Ecto neural progenitor cell (in vitro differentiated cells): Measurements from ENCODE around the gene EFTUD2.
"Not testable (repeated sequence)": the region's sequence is repeated elsewhere in the genome, so short reads cannot be mapped to it uniquely, and the experiment has no call there.

ENCODE experiments used
- DNase-seq: peaks from one replicate; pipeline ENCODE4 v3.0.0-alpha.2; 2018; ENCODE audit warnings: low spot score

Gene EFTUD2

GRCh38 chr17:44808656-44809388, 90.4 kb downstream of the EFTUD2 start:
- not testable (repeated sequence) for DNase-seq

GRCh38 chr17:44808156-44808555, 91.1 kb downstream of the EFTUD2 start:
- DNase-seq = no peak

- no peak for DNase-seq
These were observed 91.5 kb downstream of the EFTUD2 start for GRCh38 chr17:44807817-44808155.

- no peak for DNase-seq
These were observed 92.0 kb downstream of the EFTUD2 start for GRCh38 chr17:44807093-44807816.

GRCh38 chr17:44804302-44805089, 94.7 kb downstream of the EFTUD2 start:
- no peak for DNase-seq

GRCh38 chr17:44801880-44802279, 97.4 kb downstream of the EFTUD2 start:
- no peak for DNase-seq
